HEK293 (cell line): ENCODE measurements around the gene TPST1.
A peak's percentile ranks its signal among the peaks of the same experiment; 100 is the strongest.

Experiments used
- RBAK ChIP-seq: fragments of 450-650 bp; formaldehyde crosslinking; IDR thresholded peaks from 2 replicates; pipeline ENCODE4 v1.5.1; 2016; ENCODE audit warnings: missing biosample characterization, missing genetic modification characterization
- SCRT1 ChIP-seq: fragments of 450-650 bp; formaldehyde crosslinking; IDR thresholded peaks from 2 replicates; pipeline ENCODE4 v1.5.1; 2016; ENCODE audit warnings: missing biosample characterization, missing genetic modification characterization, borderline replicate concordance
- SP7 ChIP-seq: fragments of 450-650 bp; formaldehyde crosslinking; IDR thresholded peaks from 2 replicates; pipeline ENCODE4 v1.5.1; 2016; ENCODE audit warnings: missing biosample characterization, missing genetic modification characterization
- YY2 ChIP-seq: fragments of 450-650 bp; formaldehyde crosslinking; IDR thresholded peaks from 2 replicates; pipeline ENCODE4 v1.5.1; 2016; ENCODE audit warnings: missing biosample characterization, missing genetic modification characterization
- ZBTB11 ChIP-seq: fragments of 450-650 bp; formaldehyde crosslinking; conservative IDR thresholded peaks from 2 replicates; pipeline ENCODE4 v1.5.1; 2016; ENCODE audit warnings: low read depth, missing biosample characterization, missing genetic modification characterization
- ZBTB21 ChIP-seq: fragments of 450-650 bp; formaldehyde crosslinking; IDR thresholded peaks from 2 replicates; pipeline ENCODE4 v1.5.1; 2017; ENCODE audit warnings: missing biosample characterization, missing genetic modification characterization
- ZBTB48 ChIP-seq: fragments of 450-650 bp; formaldehyde crosslinking; IDR thresholded peaks from 2 replicates; pipeline ENCODE4 v1.5.1; 2016; ENCODE audit warnings: missing biosample characterization, missing genetic modification characterization
- ZFP69B ChIP-seq: fragments of 450-650 bp; formaldehyde crosslinking; IDR thresholded peaks from 2 replicates; pipeline ENCODE4 v1.5.1; 2016; ENCODE audit warnings: missing biosample characterization, missing genetic modification characterization
- ZNF112 ChIP-seq: fragments of 450-650 bp; formaldehyde crosslinking; IDR thresholded peaks from 2 replicates; pipeline ENCODE4 v1.5.0; 2017; ENCODE audit warnings: missing biosample characterization, missing genetic modification characterization
- ZNF169 ChIP-seq: fragments of 450-650 bp; formaldehyde crosslinking; IDR thresholded peaks from 2 replicates; pipeline ENCODE4 v1.5.1; 2016; ENCODE audit warnings: missing biosample characterization, missing genetic modification characterization
- ZNF280D ChIP-seq: fragments of 450-650 bp; formaldehyde crosslinking; IDR thresholded peaks from 2 replicates; pipeline ENCODE4 v1.5.1; 2016; ENCODE audit warnings: missing biosample characterization, missing genetic modification characterization
- ZNF514 ChIP-seq: fragments of 450-650 bp; formaldehyde crosslinking; IDR thresholded peaks from 2 replicates; pipeline ENCODE4 v1.5.1; 2016; ENCODE audit warnings: missing biosample characterization, missing genetic modification characterization
- ZNF600 ChIP-seq: fragments of 450-650 bp; formaldehyde crosslinking; IDR thresholded peaks from 2 replicates; pipeline ENCODE4 v1.5.1; 2016; ENCODE audit warnings: missing biosample characterization, missing genetic modification characterization
- ZNF670 ChIP-seq: fragments of 450-650 bp; formaldehyde crosslinking; IDR thresholded peaks from 2 replicates; pipeline ENCODE4 v1.5.1; 2016; ENCODE audit warnings: missing biosample characterization, missing genetic modification characterization, low read depth
- ZNF777 ChIP-seq: fragments of 450-650 bp; formaldehyde crosslinking; IDR thresholded peaks from 2 replicates; pipeline ENCODE4 v1.5.1; 2017; ENCODE audit warnings: missing biosample characterization, missing genetic modification characterization, borderline replicate concordance
- ZNF791 ChIP-seq: fragments of 450-650 bp; formaldehyde crosslinking; IDR thresholded peaks from 2 replicates; pipeline ENCODE4 v1.5.1; 2016; ENCODE audit warnings: missing biosample characterization, missing genetic modification characterization
- TF ChIP-seq, protein P1 (sequence below): fragments of 450-650 bp; formaldehyde crosslinking; IDR thresholded peaks from 2 replicates; pipeline ENCODE4 v1.5.1; 2017; ENCODE audit warnings: missing biosample characterization, missing genetic modification characterization
- TF ChIP-seq, protein P2 (sequence below): fragments of 450-650 bp; formaldehyde crosslinking; conservative IDR thresholded peaks from 2 replicates; pipeline ENCODE4 v1.5.1; 2016; ENCODE audit warnings: low read depth, missing biosample characterization, missing genetic modification characterization

TPST1 gene

GRCh38 chr7:66265566-66265965 is 60.4 kb downstream of the TPST1 start (continued):
- TF ChIP-seq ZBTB11 (tag by site-specific recombination) = no peak
- TF ChIP-seq ZFP69B (tag by site-specific recombination) = no peak
- TF ChIP-seq ZNF112 (tag by site-specific recombination) = no peak
- TF ChIP-seq ZNF670 (tag by site-specific recombination) = no peak
- TF ChIP-seq, protein P1, sequence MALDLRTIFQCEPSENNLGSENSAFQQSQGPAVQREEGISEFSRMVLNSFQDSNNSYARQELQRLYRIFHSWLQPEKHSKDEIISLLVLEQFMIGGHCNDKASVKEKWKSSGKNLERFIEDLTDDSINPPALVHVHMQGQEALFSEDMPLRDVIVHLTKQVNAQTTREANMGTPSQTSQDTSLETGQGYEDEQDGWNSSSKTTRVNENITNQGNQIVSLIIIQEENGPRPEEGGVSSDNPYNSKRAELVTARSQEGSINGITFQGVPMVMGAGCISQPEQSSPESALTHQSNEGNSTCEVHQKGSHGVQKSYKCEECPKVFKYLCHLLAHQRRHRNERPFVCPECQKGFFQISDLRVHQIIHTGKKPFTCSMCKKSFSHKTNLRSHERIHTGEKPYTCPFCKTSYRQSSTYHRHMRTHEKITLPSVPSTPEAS (tag by site-specific recombination) = no peak
- no peak for TF ChIP-seq ZNF777 (tag by site-specific recombination)
- no peak for TF ChIP-seq ZBTB48 (tag by site-specific recombination)
- peak; percentile 23; the same call in 1 of the 2 replicates for TF ChIP-seq SP7 (tag by site-specific recombination)
- no peak for TF ChIP-seq RBAK (tag by site-specific recombination)
- TF ChIP-seq ZNF600 = no peak
- no peak for TF ChIP-seq ZNF791 (tag by site-specific recombination)
- TF ChIP-seq ZNF280D (tag by site-specific recombination) = peak; percentile 88
- no peak for TF ChIP-seq ZBTB21
- TF ChIP-seq ZNF514 = no peak
- TF ChIP-seq YY2 = no peak
- TF ChIP-seq, protein P2, sequence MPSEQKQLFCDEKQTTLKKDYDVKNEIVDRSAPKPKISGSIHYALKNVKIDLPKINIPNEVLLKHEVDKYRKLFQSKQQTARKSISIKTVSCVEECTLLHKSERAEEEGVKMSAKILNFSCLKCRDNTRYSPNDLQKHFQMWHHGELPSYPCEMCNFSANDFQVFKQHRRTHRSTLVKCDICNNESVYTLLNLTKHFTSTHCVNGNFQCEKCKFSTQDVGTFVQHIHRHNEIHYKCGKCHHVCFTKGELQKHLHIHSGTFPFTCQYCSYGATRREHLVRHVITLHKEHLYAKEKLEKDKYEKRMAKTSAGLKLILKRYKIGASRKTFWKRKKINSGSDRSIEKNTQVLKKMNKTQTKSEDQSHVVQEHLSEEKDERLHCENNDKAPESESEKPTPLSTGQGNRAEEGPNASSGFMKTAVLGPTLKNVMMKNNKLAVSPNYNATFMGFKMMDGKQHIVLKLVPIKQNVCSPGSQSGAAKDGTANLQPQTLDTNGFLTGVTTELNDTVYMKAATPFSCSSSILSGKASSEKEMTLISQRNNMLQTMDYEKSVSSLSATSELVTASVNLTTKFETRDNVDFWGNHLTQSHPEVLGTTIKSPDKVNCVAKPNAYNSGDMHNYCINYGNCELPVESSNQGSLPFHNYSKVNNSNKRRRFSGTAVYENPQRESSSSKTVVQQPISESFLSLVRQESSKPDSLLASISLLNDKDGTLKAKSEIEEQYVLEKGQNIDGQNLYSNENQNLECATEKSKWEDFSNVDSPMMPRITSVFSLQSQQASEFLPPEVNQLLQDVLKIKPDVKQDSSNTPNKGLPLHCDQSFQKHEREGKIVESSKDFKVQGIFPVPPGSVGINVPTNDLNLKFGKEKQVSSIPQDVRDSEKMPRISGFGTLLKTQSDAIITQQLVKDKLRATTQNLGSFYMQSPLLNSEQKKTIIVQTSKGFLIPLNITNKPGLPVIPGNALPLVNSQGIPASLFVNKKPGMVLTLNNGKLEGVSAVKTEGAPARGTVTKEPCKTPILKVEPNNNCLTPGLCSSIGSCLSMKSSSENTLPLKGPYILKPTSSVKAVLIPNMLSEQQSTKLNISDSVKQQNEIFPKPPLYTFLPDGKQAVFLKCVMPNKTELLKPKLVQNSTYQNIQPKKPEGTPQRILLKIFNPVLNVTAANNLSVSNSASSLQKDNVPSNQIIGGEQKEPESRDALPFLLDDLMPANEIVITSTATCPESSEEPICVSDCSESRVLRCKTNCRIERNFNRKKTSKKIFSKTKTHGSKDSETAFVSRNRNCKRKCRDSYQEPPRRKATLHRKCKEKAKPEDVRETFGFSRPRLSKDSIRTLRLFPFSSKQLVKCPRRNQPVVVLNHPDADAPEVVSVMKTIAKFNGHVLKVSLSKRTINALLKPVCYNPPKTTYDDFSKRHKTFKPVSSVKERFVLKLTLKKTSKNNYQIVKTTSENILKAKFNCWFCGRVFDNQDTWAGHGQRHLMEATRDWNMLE (tag by site-specific recombination) = 0 out of 2 replicates have a peak, but pooled peaks have one; percentile 13
- no peak for TF ChIP-seq SCRT1 (tag by site-specific recombination)
- no peak for TF ChIP-seq ZNF169 (tag by site-specific recombination)
